ENCODE results near the gene AGAP1. TPM values are rescaled to one million over a fixed set of nuclear protein-coding genes. Genes with fewer than 3 reads are reported as not detected.

AGAP1 gene
- polyA plus RNA-seq, 10 donors = 24.0 to 34.1 (median 27.4) TPM

- no peak for DNase-seq
Measured at GRCh38 chr2:235707411-235708096, 213.7 kb downstream of the AGAP1 start.

- DNase-seq = no peak
Measured at GRCh38 chr2:235709124-235709813, 215.4 kb downstream of the AGAP1 start.

- DNase-seq = no peak
Measured at GRCh38 chr2:235709969-235710879, 216.4 kb downstream of the AGAP1 start.

GRCh38 chr2:235710933-235711332 is 217.1 kb downstream of the AGAP1 start:
- no peak for DNase-seq

GRCh38 chr2:235711527-235711926 is 217.7 kb downstream of the AGAP1 start:
- DNase-seq = no peak

- no peak for DNase-seq
Measured at GRCh38 chr2:235712176-235712575, 218.3 kb downstream of the AGAP1 start.

GRCh38 chr2:235713189-235713588 is 219.3 kb downstream of the AGAP1 start:
- no peak for DNase-seq

GRCh38 chr2:235715601-235716000 is 221.8 kb downstream of the AGAP1 start:
- DNase-seq = no peak

GRCh38 chr2:235716875-235717496 is 223.1 kb downstream of the AGAP1 start:
- peak in 1 of 3 donors; percentile 47 for DNase-seq

- DNase-seq = no peak
Measured at GRCh38 chr2:235719146-235719942, 225.5 kb downstream of the AGAP1 start.

GRCh38 chr2:235721625-235722024 is 227.8 kb downstream of the AGAP1 start:
- DNase-seq = peak in 1 of 3 donors; percentile 64

- no peak for DNase-seq
Measured at GRCh38 chr2:235722869-235723268, 229.0 kb downstream of the AGAP1 start.

- no peak for DNase-seq
Measured at GRCh38 chr2:235723371-235723770, 229.5 kb downstream of the AGAP1 start.

GRCh38 chr2:235723811-235724465 is 230.1 kb downstream of the AGAP1 start:
- DNase-seq = no peak

GRCh38 chr2:235725016-235725489 is 231.2 kb downstream of the AGAP1 start:
- DNase-seq = peak; percentile 84 to 95 (median 90)

- peak; percentile 40 to 83 (median 61) for DNase-seq
Measured at GRCh38 chr2:235725841-235726240, 232.0 kb downstream of the AGAP1 start.

GRCh38 chr2:235726554-235726953 is 232.7 kb downstream of the AGAP1 start:
- no peak for DNase-seq

GRCh38 chr2:235727174-235727573 is 233.3 kb downstream of the AGAP1 start:
- DNase-seq = no peak

- DNase-seq = no peak
Measured at GRCh38 chr2:235727891-235728799, 234.3 kb downstream of the AGAP1 start.

Measured in muscle of back (tissue), 11 donors.